ENCODE measurements around the gene ZNF528.
A peak's percentile ranks its signal among the peaks of the same experiment; 100 is the strongest.

ZNF528 gene

GRCh38 chr19:52397310-52398080 lies at the start of gene ZNF528:
TSS of gene ZNF528 (plus strand) at chr19:52397849. CDS start at chr19:52402014, 4,165 bp downstream.
- peak within 1 kb of the TSS; percentile 92 for H3K27ac ChIP-seq
- TF ChIP-seq CTCF (conservative IDR thresholded peaks at IDR 0.05): no peak

DNA sequence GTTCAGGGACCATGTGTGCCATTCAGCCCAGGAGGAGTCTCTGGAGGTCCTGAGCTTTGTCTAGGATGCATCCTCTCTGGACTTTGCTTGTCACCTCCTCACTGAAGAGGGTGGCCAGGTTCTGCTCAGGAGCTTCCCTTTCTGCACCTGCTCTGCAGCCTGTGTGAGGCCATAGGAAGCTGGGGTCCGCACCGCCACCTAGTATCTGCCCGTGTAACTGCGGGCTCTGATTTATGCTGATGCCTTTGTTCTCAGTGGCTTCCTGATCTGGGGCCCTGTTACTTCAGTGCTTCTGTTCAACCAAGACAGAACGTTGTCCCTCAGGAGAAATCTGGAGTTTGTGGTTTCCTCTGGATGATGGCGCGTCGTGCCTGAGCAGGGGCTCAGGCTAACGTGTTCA lies 46.1 kb upstream of the ZNF528 start:
- H3K27ac ChIP-seq: no peak overlapping the region
- TF ChIP-seq CTCF (conservative IDR thresholded peaks at IDR 0.05): peak; percentile 72

- no peak for TF ChIP-seq CTCF (conservative IDR thresholded peaks at IDR 0.05)
- no peak overlapping the region for H3K27ac ChIP-seq
These were observed 31.2 kb upstream of the ZNF528 start for GRCh38 chr19:52366414-52366824.

DNA sequence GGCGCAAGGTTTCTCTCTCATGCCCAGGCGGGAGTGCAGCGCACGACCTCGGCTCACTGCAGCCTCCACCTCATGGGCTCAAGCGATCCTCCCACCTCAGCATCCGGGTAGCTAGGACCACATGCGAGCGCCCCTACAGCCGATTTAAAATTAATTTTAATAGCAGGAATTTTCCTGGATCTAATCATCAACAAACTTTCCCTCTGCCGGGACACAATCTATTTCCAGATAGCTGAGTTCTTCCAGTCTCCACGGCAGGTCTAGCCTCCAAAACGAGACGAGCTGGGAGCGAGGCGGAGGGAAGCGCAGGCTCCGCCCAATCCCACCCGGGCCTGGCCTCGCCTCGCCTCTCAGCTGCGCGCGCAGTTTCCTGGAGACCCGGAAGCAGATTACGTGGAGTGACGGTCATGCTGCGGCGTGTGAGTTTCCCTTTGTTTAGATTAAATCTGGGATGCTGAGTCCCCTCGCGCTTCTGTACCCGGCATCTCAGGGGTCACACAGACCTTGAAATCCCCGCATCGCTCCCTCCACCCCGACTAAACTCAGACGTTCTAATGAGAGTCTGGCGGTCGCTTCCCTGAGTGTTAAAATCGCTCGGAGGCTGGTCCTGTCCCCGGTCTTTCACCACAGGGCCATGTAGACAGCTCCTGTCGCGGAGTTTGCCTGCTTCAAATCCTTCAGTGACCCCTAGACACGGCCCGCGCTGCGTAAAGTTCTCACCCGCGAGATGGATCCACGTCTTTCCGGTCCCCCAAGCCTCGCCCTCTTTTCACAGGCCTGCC lies 27.9 kb upstream of the ZNF528 start, which contains the start of gene ZNF880:
TSS of gene ZNF880 (plus strand) at position 365 of the 782 bp plus-strand sequence. CDS start at position 408, 43 bp downstream.
- peak; percentile 16; the same call in 1 of the 2 replicates for TF ChIP-seq CTCF (conservative IDR thresholded peaks at IDR 0.05)
- peak within 1 kb of the TSS; percentile 98 for H3K27ac ChIP-seq

DNA sequence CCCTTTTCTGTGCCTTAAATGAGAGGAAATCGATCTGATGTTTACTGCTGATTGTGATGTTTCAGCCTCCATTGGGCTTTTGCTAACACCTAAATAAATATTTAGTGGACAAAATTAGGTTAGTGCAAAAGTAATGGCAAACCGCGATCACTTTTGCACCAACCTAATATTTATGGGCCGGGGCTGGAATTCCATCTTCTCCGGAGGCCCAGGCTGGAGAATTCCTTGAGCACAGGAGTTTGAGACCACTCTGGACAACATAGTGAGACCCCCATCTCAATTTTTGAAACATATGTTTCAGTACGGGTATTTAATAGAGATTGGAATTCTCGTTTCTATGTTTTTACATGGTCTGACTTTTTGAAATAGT lies 27.3 kb upstream of the ZNF528 start:
- H3K27ac ChIP-seq: peak overlapping the region; percentile 98
- TF ChIP-seq CTCF (conservative IDR thresholded peaks at IDR 0.05): no peak

GRCh38 chr19:52391135-52391534 lies 6.5 kb upstream of the ZNF528 start:
- no peak overlapping the region for H3K27ac ChIP-seq
- peak; percentile 51 for TF ChIP-seq CTCF (conservative IDR thresholded peaks at IDR 0.05)

DNA sequence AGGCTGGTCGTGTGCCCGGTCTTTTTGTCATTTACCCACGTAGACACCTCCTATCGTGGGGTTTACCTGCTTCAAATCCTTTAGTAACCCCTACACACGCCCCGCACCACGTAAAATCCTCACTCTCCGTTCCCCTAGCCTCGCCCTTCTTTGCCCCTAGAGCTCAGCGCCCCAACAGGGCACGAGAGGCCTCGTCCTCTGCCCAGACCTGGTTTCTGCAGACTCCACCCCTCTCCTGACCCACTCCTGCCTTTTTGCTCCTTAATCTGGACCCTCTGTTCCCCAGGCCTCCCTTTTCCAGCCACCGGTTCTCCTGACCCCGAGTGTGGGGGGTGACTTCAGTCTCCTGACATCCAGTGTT lies 412 bp downstream of the ZNF528 start:
- no peak; the same call in 1 of the 2 replicates for TF ChIP-seq CTCF (conservative IDR thresholded peaks at IDR 0.05)
- peak overlapping the region; percentile 92 for H3K27ac ChIP-seq

Data from VCaP (cell line).